ENCODE results near the gene UBE2QL1. TPM values are rescaled to one million over a fixed set of nuclear protein-coding genes. Genes with fewer than 3 reads are reported as not detected.
A peak's percentile ranks its signal among the peaks of the same experiment; 100 is the strongest.

UBE2QL1 gene
- total and polyA plus RNA-seq, 2 donors from 2014 or later: 0.31 to 4.8 TPM

- TF ChIP-seq, protein P1, sequence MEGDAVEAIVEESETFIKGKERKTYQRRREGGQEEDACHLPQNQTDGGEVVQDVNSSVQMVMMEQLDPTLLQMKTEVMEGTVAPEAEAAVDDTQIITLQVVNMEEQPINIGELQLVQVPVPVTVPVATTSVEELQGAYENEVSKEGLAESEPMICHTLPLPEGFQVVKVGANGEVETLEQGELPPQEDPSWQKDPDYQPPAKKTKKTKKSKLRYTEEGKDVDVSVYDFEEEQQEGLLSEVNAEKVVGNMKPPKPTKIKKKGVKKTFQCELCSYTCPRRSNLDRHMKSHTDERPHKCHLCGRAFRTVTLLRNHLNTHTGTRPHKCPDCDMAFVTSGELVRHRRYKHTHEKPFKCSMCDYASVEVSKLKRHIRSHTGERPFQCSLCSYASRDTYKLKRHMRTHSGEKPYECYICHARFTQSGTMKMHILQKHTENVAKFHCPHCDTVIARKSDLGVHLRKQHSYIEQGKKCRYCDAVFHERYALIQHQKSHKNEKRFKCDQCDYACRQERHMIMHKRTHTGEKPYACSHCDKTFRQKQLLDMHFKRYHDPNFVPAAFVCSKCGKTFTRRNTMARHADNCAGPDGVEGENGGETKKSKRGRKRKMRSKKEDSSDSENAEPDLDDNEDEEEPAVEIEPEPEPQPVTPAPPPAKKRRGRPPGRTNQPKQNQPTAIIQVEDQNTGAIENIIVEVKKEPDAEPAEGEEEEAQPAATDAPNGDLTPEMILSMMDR (IDR thresholded peaks at IDR 0.05; ENCODE audit: borderline replicate concordance, extremely low read depth, insufficient read depth): no peak
Observed at GRCh38 chr5:6525910-6526309, 77.3 kb downstream of the UBE2QL1 start.

DNA sequence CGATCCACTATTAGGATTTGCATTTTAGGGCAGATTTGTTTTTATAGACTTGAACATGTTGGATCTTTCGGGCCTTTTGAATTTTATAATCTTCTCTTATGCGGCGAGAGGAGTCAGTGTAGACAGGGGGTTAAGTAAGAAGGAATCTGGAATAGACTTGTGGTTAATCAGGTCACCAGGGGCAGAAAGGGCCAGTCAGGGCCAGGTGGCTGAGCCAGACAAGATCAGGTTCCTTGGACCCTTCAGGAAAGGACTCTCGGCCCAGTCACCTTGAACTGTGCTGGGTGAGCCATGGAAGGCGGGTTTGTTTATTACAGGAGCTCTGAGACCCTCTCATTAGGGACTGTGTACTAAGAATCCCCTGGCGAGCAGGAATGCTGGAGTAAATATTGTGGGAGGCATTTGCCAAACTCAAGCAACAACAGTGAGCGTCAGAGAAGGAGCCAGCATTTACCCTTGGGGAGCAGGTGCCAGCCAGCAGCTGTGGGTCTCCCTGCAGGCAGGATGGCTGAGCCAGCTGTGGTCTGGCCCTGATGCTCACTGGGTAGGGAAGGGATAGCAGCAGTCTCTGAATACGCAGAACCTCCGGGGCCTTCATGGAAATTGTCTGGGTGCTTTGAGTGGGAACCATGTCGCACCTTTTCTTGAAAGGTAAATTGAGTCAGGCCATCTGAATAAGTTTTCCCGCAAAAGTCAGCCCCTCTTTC lies 79.2 kb downstream of the UBE2QL1 start:
- H3K36me3 ChIP-seq (ENCODE audit: control insufficient read depth in 2 of 3, insufficient read depth in 3 of 3, low read length in 3 of 3): no peaks in the 10 kb centered on the region
- H3K4me1 ChIP-seq (ENCODE audit: control insufficient read depth in 2 of 3, insufficient read depth in 2 of 3, low read depth in 1 of 3, low read length in 3 of 3): no peaks in the 10 kb centered on the region
- FAIRE-seq (no peak), DNase-seq (no peak)
- intact Hi-C loops (cut with DNase I): no loop called here
- H3K27ac ChIP-seq (ENCODE audit: low read depth in 2 of 2, low read length in 2 of 2): no peak overlapping the region
- no peak overlapping the region for H3K4me3 ChIP-seq (ENCODE audit: low read length in 3 of 3)
- no peaks in the 10 kb centered on the region for H3K9me3 ChIP-seq (ENCODE audit: control insufficient read depth in 2 of 3, insufficient read depth in 1 of 3, low read length in 3 of 3)
- H3K27me3 ChIP-seq (ENCODE audit: control insufficient read depth, insufficient read depth, low read length): no peaks in the 10 kb centered on the region
- H3K9ac ChIP-seq (ENCODE audit: low read length in 3 of 3): no peak overlapping the region
- TF ChIP-seq, protein P1 (IDR thresholded peaks at IDR 0.05; ENCODE audit: borderline replicate concordance, extremely low read depth, insufficient read depth): no peak

More at GRCh38 chr5:6525910-6526309, 77.3 kb downstream of the UBE2QL1 start:
- DNase-seq (peak in 3 of 5 donors; percentile 41 to 56 (median 54)), FAIRE-seq (no peak)
- Histone ChIP-seq H3K9me3 (ENCODE audit: control insufficient read depth in 2 of 3, insufficient read depth in 1 of 3, low read length in 3 of 3) (no peaks in the 10 kb centered on the region), H3K9ac (ENCODE audit: low read length in 3 of 3) (no peak overlapping the region), H3K27ac (ENCODE audit: low read depth in 2 of 2, low read length in 2 of 2) (no peak overlapping the region), H3K4me3 (ENCODE audit: low read length in 3 of 3) (no peak overlapping the region), H3K36me3 (ENCODE audit: control insufficient read depth in 2 of 3, insufficient read depth in 3 of 3, low read length in 3 of 3) (no peaks in the 10 kb centered on the region), H3K4me1 (ENCODE audit: control insufficient read depth in 2 of 3, insufficient read depth in 2 of 3, low read depth in 1 of 3, low read length in 3 of 3) (no peaks in the 10 kb centered on the region), H3K27me3 (ENCODE audit: control insufficient read depth, insufficient read depth, low read length) (no peaks in the 10 kb centered on the region)
- intact Hi-C loops (cut with DNase I): no loop called here

GRCh38 chr5:6535594-6535993 lies 86.9 kb downstream of the UBE2QL1 start:
- no peak for DNase-seq
- intact Hi-C loops (cut with DNase I): no loop called here

More at GRCh38 chr5:6535594-6535993, 86.9 kb downstream of the UBE2QL1 start:
- no peak overlapping the region for H3K4me3 ChIP-seq (ENCODE audit: low read length in 3 of 3)
- FAIRE-seq: no peak
- peaks cover 0 to 2% (median 0%) of the 10 kb centered on the region in 3 donors for H3K9me3 ChIP-seq (ENCODE audit: control insufficient read depth in 2 of 3, insufficient read depth in 1 of 3, low read length in 3 of 3)
- H3K27ac ChIP-seq (ENCODE audit: low read depth in 2 of 2, low read length in 2 of 2): no peak overlapping the region
- TF ChIP-seq, protein P1 (IDR thresholded peaks at IDR 0.05; ENCODE audit: borderline replicate concordance, extremely low read depth, insufficient read depth): no peak
- H3K4me1 ChIP-seq (ENCODE audit: control insufficient read depth in 2 of 3, insufficient read depth in 2 of 3, low read depth in 1 of 3, low read length in 3 of 3): no peaks in the 10 kb centered on the region
- H3K27me3 ChIP-seq (ENCODE audit: control insufficient read depth, insufficient read depth, low read length): no peaks in the 10 kb centered on the region
- H3K36me3 ChIP-seq (ENCODE audit: control insufficient read depth in 2 of 3, insufficient read depth in 3 of 3, low read length in 3 of 3): no peaks in the 10 kb centered on the region
- H3K9ac ChIP-seq (ENCODE audit: low read length in 3 of 3): no peak overlapping the region
